Right cardiac atrium (tissue), 5 donors: ENCODE measurements around the gene OR13D1. TPM values are rescaled to one million over a fixed set of nuclear protein-coding genes. Genes with fewer than 3 reads are reported as not detected.

Experiments used
- ATAC-seq, 2 donors: fragments of 200-7000 bp; cut with Tn5 transposase; one replicate each; pipeline versions ENCODE4 v1.8.0 to v1.9.1; 2020; ENCODE audit warnings: moderate library complexity in 2 of 2, mild to moderate bottlenecking in 1 of 2
- DNase-seq, 3 donors: peaks; one replicate each; pipeline ENCODE4 v3.0.0-alpha.2; 2020
- H3K27ac ChIP-seq: one replicate; pipeline ENCODE4 v1.5.1; 2013; ENCODE audit warnings: mild to moderate bottlenecking, low read length, control low read depth, moderate library complexity
- H3K27me3 ChIP-seq: one replicate; pipeline ENCODE4 v1.6.1; 2013; ENCODE audit not compliant: control insufficient read depth, insufficient read depth
- H3K4me1 ChIP-seq: one replicate; pipeline ENCODE4 v1.6.1; 2013; ENCODE audit warnings: low read length; ENCODE audit not compliant: control insufficient read depth, insufficient read depth
- H3K4me3 ChIP-seq: one replicate; pipeline ENCODE4 v1.5.1; 2013; ENCODE audit warnings: low read length, control low read depth
- H3K9me3 ChIP-seq: one replicate; pipeline ENCODE4 v1.6.1; 2013; ENCODE audit warnings: low read length; ENCODE audit not compliant: control insufficient read depth
- WGBS: extraction: QIAGEN DNeasy Blood & Tissue Kit; methylation state at CpG from one replicate; pipeline ENCODE4 v1.1.7; 2013; 5-methylcytosine and 5-hydroxymethylcytosine counted together
- intact Hi-C, 4 donors: fragments of 100-400 bp; cut with DNase I; formaldehyde crosslinking; loops; one replicate each; pipeline versions ENCODE4 v1.11.0 to v1.14.0; 2022 to 2023
- polyA plus RNA-seq: library from polyadenylated mRNA; stranded (reverse); fragments of 200-250 nt; gene quantifications from one replicate; pipeline ENCODE4 v1.2.3, GENCODE V29; 2013
- total RNA-seq, 4 donors: library from RNA; stranded (reverse); fragmentation: NEBNext Ultra II Directional; extraction: Animal tissue kit (Norgen Biotek cat#: 25700); gene quantifications; one replicate each; pipeline ENCODE4 v1.2.1, GENCODE V29; 2021
- donor health status: healthy with polysubstance abuse.
- donor health status: DM: no; HTN: yes; CAD: no.
- donor health status: DM: no; HTN: no; CAD: no.
- donor health status: DM: no; HTN: yes; CAD: no; lungs with severe emphysema.
- donor health status: DM: yes; HTN: yes; CAD: no.

OR13D1 gene
- total and polyA plus RNA-seq, 5 donors: not detected

GRCh38 chr9:104743376-104743985, 49.2 kb downstream of the OR13D1 start:
- ATAC-seq (no peak), DNase-seq (no peak)
- Histone ChIP-seq H3K4me1 (no peaks in the 10 kb centered on the region), H3K9me3 (no peaks in the 10 kb centered on the region), H3K4me3 (no peak overlapping the region), H3K27ac (no peak overlapping the region), H3K27me3 (no peaks in the 10 kb centered on the region)
- intact Hi-C loops: no loop called here
- 29% methylated on average over 7 of the region's 7 CpGs for WGBS

Other genes with a start within 250 kb of the OR13D1 start
- gene OR13F1, start 190.3 kb upstream of the OR13D1 start, total RNA-seq: not detected
- gene OR13F1, start 190.3 kb upstream of the OR13D1 start, polyA plus RNA-seq: not detected
- not detected for gene OR13C4, start 167.3 kb upstream of the OR13D1 start, total RNA-seq
- gene OR13C4, start 167.3 kb upstream of the OR13D1 start, polyA plus RNA-seq: not detected
- gene OR13C3, start 157.7 kb upstream of the OR13D1 start, total RNA-seq: not detected
- not detected for gene OR13C3, start 157.7 kb upstream of the OR13D1 start, polyA plus RNA-seq
- not detected for gene OR13C8, start 125.3 kb upstream of the OR13D1 start, total RNA-seq
- not detected for gene OR13C8, start 125.3 kb upstream of the OR13D1 start, polyA plus RNA-seq
- not detected for gene OR13C5, start 95.1 kb upstream of the OR13D1 start, total RNA-seq
- gene OR13C5, start 95.1 kb upstream of the OR13D1 start, polyA plus RNA-seq: not detected
- gene OR13C2, start 88.9 kb upstream of the OR13D1 start, total RNA-seq: not detected
- gene OR13C2, start 88.9 kb upstream of the OR13D1 start, polyA plus RNA-seq: not detected
- not detected for gene OR13C9, start 76.3 kb upstream of the OR13D1 start, total RNA-seq
- gene OR13C9, start 76.3 kb upstream of the OR13D1 start, polyA plus RNA-seq: not detected
- 10 to 100 TPM; 14.3 to 23.0 (median 19.2) TPM for gene NIPSNAP3A, start 53.2 kb downstream of the OR13D1 start, total RNA-seq
- 25.5 TPM for gene NIPSNAP3A, start 53.2 kb downstream of the OR13D1 start, polyA plus RNA-seq
- gene NIPSNAP3B, start 69.6 kb downstream of the OR13D1 start, total RNA-seq: 10 to 100 TPM; 19.5 to 24.6 (median 20.0) TPM
- gene NIPSNAP3B, start 69.6 kb downstream of the OR13D1 start, polyA plus RNA-seq: 20.4 TPM
- gene ABCA1, start 233.6 kb downstream of the OR13D1 start, total RNA-seq: 10 to 100 TPM in 2 of 4 donors, 1 to 10 TPM in 2; 6.3 to 14.2 (median 9.2) TPM
- 3.5 TPM for gene ABCA1, start 233.6 kb downstream of the OR13D1 start, polyA plus RNA-seq